NCI-H2107 treated with DMSO at 0.1 percent for 48 hours (cell line): ENCODE measurements around the gene CAPN5.

Source experiments
- DNase-seq: peaks from one replicate; lab custom pipeline; 2025; ENCODE audit not compliant: unreplicated experiment; lab: John Stamatoyannopoulos, UW

Gene CAPN5

GRCh38 chr11:77063861-77064260 is 2.9 kb upstream of the CAPN5 start:
- DNase-seq, result no peak

GRCh38 chr11:77064648-77065217 is 2.0 kb upstream of the CAPN5 start:
- no peak for DNase-seq

GRCh38 chr11:77065878-77066228 is 918 bp upstream of the CAPN5 start:
- no peak for DNase-seq

GRCh38 chr11:77067861-77068443 is 1.2 kb downstream of the CAPN5 start:
- no peak for DNase-seq

- DNase-seq, result no peak
These were observed 1.9 kb downstream of the CAPN5 start for GRCh38 chr11:77068457-77069335.

- DNase-seq, result no peak
These were observed 2.7 kb downstream of the CAPN5 start for GRCh38 chr11:77069336-77069968.

- no peak for DNase-seq
These were observed 3.3 kb downstream of the CAPN5 start for GRCh38 chr11:77069969-77070582.

GRCh38 chr11:77071077-77071476 is 4.3 kb downstream of the CAPN5 start:
- no peak for DNase-seq

- no peak for DNase-seq
These were observed 5.2 kb downstream of the CAPN5 start for GRCh38 chr11:77071671-77072605.

GRCh38 chr11:77072851-77073327 is 6.1 kb downstream of the CAPN5 start:
- DNase-seq, result no peak

GRCh38 chr11:77073328-77074001 is 6.7 kb downstream of the CAPN5 start:
- no peak for DNase-seq

- DNase-seq, result no peak
These were observed 7.4 kb downstream of the CAPN5 start for GRCh38 chr11:77074205-77074604.

GRCh38 chr11:77074626-77075221 is 8.0 kb downstream of the CAPN5 start:
- DNase-seq, result no peak

GRCh38 chr11:77075425-77075905 is 8.7 kb downstream of the CAPN5 start:
- DNase-seq, result peak; percentile 14

GRCh38 chr11:77079666-77080065 is 12.9 kb downstream of the CAPN5 start:
- DNase-seq, result no peak

GRCh38 chr11:77080643-77081210 is 14.0 kb downstream of the CAPN5 start:
- DNase-seq, result no peak

- DNase-seq, result no peak
These were observed 14.6 kb downstream of the CAPN5 start for GRCh38 chr11:77081381-77081851.

- DNase-seq, result no peak
These were observed 15.4 kb downstream of the CAPN5 start for GRCh38 chr11:77081976-77082836.
